PC-3 (cell line): ENCODE data around the gene FGF4.

Source experiments
- CTCF ChIP-seq: fragments of 300-600 bp; sonication (generic); conservative IDR thresholded peaks from 2 replicates; pipeline ENCODE4 v1.5.1; 2017; ENCODE audit warnings: antibody characterized with exemption, low read depth, mild to moderate bottlenecking, low read length
- EZH2 ChIP-seq: fragments of 300-600 bp; sonication (generic); IDR thresholded peaks from one replicate; pipeline ENCODE4 v1.6.1; 2017; ENCODE audit warnings: antibody characterized with exemption, mild to moderate bottlenecking, low read length; ENCODE audit not compliant: unreplicated experiment
- EZH2phosphoT487 ChIP-seq: fragments of 300-600 bp; sonication (generic); IDR thresholded peaks from 2 replicates; pipeline ENCODE4 v1.6.1; 2018; ENCODE audit warnings: mild to moderate bottlenecking, antibody characterized with exemption, low read length, borderline replicate concordance

DNA sequence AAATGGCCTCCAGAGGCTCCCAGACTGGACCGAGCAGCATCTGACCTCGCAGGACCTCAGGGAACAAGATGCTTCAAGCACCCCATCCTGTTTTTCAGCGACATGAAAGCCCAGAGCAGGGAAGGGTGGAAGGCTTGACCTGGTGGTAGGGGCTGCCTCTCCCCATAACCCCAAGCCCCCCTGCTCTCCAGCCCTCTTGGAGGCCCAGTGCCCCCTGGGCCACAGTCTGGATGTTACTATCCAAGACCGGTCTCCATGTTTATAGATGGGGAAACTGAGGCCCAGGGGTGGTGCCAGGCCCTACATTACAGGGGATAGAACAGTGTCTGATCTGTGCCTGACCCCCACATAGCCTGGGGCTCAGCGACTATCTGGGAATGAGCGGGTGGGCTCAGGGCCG lies 37.1 kb upstream of the FGF4 start:
- TF ChIP-seq EZH2 = no peak
- TF ChIP-seq CTCF = no peak
- TF ChIP-seq EZH2phosphoT487 = no peak
